Stimulated activated CD8-positive, alpha-beta memory T cell treated with anti-CD3 and anti-CD28 coated beads, Interleukin-12 subunit alpha, Interleukin-12 subunit beta, amount 100 ng/mL, for 24 hours (primary cell): ENCODE data around the gene YWHAE.
"Not testable (repeated sequence)": the region's sequence is repeated elsewhere in the genome, so short reads cannot be mapped to it uniquely, and the experiment has no call there.

Source experiments
- DNase-seq: peaks from one replicate; pipeline ENCODE4 v3.0.0-alpha.2; 2020; ENCODE audit errors: extremely low read depth

The YWHAE gene

GRCh38 chr17:1412185-1413110 is 12.4 kb upstream of the YWHAE start:
- DNase-seq = no peak

GRCh38 chr17:1402262-1402586 is 2.2 kb upstream of the YWHAE start:
- no peak for DNase-seq

GRCh38 chr17:1398931-1399678 is 917 bp downstream of the YWHAE start:
- no peak for DNase-seq

- no peak for DNase-seq
Observed at GRCh38 chr17:1398028-1398427, 2.0 kb downstream of the YWHAE start.

GRCh38 chr17:1395876-1396665 is 4.0 kb downstream of the YWHAE start:
- DNase-seq = not testable (repeated sequence)

GRCh38 chr17:1391577-1391976 is 8.4 kb downstream of the YWHAE start:
- no peak for DNase-seq

- DNase-seq = no peak
Observed at GRCh38 chr17:1390432-1391367, 9.3 kb downstream of the YWHAE start.

GRCh38 chr17:1387490-1388227 is 12.4 kb downstream of the YWHAE start:
- DNase-seq = not testable (repeated sequence)

GRCh38 chr17:1386675-1387190 is 13.3 kb downstream of the YWHAE start:
- not testable (repeated sequence) for DNase-seq

- no peak for DNase-seq
Observed at GRCh38 chr17:1386265-1386664, 13.8 kb downstream of the YWHAE start.

- DNase-seq = no peak
Observed at GRCh38 chr17:1385861-1386260, 14.2 kb downstream of the YWHAE start.

- no peak for DNase-seq
Observed at GRCh38 chr17:1384905-1385435, 15.1 kb downstream of the YWHAE start.

GRCh38 chr17:1379930-1380313 is 20.1 kb downstream of the YWHAE start:
- no peak for DNase-seq

- no peak for DNase-seq
Observed at GRCh38 chr17:1379208-1379929, 20.7 kb downstream of the YWHAE start.

GRCh38 chr17:1378476-1378860 is 21.6 kb downstream of the YWHAE start:
- not testable (repeated sequence) for DNase-seq

- DNase-seq = no peak
Observed at GRCh38 chr17:1377334-1377733, 22.7 kb downstream of the YWHAE start.

GRCh38 chr17:1376061-1376460 is 24.0 kb downstream of the YWHAE start:
- no peak for DNase-seq

GRCh38 chr17:1375615-1376014 is 24.4 kb downstream of the YWHAE start:
- no peak for DNase-seq
